ENCODE results near the gene GAS6.
A peak's percentile ranks its signal among the peaks of the same experiment; 100 is the strongest.
"Not testable (repeated sequence)": the region's sequence is repeated elsewhere in the genome, so short reads cannot be mapped to it uniquely, and the experiment has no call there.

GAS6 gene

DNA sequence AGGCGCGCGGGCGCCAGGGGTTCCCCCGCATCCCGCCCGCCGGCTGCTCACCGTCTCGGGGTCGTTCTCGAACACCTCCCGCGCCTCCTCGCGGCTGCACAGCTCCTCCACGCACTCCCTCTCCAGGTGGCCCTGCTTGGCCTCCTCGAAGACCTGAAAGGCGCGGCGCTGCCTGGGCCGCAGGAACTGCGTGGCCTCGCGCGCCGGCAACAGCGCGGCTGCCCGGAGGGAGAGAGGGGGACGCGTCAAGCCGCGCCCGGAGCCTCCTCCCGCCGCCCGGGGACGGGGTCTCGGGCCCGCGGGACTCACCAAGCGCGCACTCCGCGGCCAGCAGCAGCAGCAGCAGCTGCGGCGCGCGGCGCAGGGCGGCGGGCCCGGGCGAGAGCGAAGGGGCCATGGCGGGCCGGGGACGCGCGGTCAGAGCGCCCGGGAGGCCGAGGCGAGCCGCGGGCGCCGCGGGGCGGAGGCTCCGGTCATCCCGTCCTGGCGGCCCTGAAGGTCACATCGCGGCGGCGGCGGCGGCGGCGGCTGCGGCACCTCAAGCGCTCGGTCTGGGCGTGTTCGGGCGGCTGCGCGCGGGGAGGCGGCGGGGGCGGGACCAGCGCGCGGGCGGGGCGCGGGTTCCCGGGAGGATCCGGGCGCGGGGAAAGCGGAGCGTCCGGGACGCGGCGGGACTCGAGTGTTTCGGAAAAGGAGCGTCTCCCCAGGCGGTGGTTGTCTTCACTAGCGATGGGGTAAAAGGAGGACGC lies at the start of gene GAS6:
TSS of gene GAS6 (minus strand) at position 553 of the 749 bp plus-strand sequence. CDS start at position 397, 156 bp downstream.
- peak; percentile 15 for DNase-seq

DNA sequence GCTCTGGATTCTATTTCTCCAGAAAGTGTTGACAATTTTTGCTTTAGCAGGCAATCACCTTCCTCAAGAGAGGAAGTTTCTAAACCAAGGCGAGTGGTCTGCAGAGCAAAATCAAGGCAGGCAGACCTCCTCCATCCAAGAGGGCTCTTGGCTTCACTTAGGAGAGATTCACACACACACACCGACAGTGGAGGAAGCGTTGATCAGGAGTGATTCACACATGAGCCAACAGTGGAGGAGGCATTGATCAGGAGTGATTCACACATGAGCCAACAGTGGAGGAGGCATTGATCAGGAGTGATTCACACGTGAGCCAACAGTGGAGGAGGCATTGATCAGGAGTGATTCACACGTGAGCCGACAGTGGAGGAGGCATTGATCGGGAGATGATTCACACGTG lies 49.5 kb upstream of the GAS6 start:
- DNase-seq = not testable (repeated sequence)

DNA sequence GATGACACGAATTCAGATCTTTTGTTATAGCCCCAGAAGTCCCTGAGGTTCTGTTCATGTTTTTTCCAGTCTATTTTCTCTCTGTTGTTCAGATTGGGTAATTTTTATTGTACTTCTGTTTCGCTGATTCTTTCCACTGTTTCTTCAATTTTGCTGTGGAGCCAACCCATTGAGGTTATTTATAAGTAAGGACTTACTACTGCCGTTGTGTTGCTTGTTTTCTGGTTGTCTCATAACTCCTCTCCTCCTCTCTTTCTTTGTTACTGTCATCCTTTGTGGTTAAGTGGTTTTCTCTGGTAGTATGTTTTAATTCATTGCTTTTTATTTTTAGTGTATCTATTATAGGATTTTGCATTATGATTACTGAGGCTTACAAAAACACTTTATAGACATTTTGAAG lies 48.7 kb upstream of the GAS6 start:
- no peak for DNase-seq

DNA sequence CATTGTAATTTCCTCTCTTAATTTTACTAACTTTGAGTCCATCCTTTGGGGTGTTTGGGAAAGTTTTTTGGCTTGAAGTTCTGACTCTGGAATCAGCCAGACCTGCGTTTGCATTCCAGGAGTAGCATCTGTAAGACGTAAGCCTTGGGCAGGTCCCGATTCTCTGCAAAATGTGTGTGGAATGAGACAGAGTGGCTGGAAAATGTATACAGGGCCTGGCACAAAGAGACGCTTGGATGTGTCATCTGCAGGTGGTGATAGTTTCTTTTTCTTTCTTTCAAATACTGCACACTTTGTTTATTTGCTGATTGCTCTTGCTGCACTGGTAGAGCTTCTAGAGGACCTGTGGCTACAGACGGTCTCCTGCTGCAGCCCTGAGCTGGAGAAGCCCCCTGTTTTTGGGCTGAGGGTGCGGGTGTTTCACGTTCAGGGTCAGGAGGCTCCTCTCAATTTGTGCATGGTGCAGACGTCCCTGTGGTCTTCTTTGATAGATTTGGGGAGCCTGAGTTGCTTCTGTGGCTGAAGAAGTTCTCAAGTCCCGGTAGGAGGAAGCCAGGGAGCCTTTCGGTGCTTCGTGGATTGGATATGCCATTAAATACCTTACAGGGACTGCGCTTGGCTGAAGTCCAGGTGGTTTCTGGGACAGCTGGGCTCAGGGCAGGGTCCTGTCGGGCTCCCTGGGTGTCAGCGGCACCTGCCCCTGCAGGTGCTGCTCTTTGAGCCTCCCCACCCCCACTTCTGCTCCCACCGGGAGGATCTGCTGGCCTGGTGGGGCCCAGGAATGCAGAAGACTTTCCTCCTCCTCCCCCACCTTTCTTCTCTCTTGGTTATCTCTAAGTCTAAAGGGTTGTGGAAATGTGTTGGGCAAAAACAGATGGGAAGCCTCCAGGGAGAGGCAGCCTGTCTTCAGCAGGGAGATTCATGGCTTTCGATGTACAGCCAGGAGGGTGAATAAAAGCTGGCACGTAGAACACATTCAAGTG lies 44.0 kb upstream of the GAS6 start:
- no peak for DNase-seq

DNA sequence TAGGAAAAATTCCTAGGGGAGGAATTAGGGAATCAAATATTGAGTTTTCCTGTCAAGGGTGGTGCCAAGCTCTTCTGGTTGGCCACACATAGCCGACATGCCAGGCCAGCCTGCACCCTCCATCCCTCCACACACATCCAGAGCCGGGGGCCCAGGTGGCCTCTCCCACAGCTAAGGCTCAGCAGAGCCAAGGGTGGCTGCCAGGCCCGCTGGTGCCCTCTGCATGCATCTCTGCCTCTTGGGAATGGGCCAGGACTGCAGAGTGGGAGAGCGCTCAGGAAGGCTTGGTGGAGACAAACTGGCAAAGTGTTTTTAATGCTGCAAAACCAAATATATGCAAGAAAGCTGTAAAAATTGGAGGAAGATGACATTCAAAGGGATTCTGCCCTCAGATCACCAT lies 42.7 kb upstream of the GAS6 start:
- DNase-seq = no peak

DNA sequence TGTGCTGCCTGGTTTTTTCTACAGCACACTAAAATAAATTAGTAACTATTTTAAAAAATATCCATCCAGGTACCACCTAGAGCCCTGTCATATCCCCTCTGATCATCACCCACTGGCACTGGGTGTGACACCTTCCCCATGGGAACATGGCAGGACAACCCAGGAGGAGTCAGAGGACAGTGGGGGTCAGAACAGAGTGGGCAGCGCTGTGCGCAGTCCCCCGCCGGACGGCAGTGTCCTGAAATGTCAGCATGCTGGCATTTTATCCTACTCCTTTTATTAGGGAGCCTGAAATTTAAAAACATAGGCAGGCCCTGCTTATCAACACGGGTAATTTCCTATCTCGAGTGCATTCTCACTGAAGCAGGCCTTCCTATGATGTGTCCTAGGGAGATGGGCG lies 42.1 kb upstream of the GAS6 start:
- no peak for DNase-seq

DNA sequence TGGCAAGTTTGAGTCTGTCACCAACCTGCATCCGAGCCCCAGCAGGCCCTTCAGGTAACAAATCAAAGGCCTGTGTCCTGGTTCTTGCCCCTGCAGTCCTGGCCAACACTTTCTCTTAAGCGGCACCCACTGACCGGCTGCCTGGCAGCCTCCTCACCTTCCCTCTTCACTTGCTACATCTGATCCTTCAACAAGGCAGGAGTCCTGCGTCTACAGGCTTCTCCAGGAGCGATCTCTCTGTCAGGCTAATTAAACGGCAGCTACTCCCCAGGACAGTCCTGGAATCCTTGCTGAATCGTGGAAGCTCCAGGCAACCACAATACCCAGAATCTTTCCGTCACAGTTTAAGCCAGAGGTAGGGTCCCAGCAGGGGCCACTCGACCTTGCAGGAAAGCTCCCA lies 41.1 kb upstream of the GAS6 start:
- DNase-seq = no peak

DNA sequence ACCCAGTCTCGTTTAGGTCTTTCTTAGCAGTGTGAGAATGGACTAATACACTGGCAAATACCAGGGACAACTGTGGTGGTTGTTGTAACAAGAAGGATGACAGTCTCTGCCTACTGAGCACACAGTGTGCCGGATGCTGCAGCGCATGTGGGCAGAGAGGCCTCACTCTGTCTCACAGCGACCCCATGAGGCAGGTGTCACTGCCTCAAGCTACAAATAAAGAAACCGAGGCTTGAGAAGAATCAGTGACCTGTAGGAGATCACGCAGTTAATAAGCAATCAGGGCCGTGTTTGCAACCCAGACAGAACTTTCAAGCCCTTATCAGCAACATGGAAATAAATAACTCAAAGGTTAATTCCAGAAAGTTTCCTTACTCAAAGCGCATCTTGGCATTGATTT lies 40.5 kb upstream of the GAS6 start:
- DNase-seq = peak; percentile 13

DNA sequence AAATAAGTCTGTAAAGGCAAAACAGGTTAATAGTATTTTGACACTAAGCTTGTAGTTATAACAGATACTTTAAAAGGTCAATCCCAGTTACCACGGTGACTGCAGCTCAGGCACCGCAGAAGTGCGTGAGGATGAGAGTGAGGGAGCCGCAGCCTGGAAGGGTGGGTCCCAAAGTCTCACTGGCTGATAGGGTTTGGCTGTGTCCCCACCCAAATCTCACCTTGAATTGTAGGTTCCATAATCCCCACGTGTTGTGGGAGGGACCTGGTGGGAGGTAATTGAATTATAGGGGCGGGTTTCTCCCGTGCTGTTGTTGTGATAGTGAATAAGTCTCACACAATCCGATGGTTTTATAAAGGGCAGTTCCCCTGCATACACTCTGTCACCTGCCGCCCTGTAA lies 40.0 kb upstream of the GAS6 start:
- DNase-seq = no peak

DNA sequence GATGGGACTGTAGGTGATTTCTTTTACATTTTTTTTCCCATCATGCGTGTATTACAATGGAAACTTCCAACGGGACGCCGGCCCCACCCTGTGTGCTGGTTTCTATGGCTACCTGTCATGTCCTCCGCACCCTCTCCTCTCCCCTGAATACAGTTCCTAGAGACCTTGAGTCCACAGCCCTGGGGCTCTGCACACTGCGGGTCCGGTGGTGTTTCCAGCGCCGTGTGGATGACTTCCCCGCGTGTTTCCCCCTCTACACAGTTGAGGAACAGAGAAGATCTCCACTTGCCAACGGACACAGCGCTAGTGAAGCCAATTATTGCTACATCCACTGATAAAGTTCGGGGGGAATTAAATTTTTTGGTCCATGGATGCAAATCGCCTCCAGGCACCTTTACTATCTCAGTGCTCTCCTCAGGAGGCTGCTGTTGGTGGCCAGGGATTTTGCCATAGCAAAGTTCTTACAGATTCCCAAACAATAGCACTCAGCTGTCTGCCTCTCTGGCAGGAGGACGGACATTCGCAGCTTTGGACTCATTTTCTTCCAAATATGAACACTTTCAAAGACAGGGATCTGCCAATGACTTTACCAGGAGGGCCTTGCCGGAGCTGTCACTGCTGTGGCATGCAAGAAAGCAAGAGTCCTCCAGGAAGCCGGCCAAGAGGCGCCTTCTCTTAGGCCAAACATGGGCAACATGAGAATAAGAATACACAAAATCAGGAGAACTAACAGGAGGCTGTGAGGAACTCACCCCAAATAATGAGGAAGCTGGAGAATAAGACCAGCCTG lies 39.3 kb upstream of the GAS6 start:
- no peak for DNase-seq

DNA sequence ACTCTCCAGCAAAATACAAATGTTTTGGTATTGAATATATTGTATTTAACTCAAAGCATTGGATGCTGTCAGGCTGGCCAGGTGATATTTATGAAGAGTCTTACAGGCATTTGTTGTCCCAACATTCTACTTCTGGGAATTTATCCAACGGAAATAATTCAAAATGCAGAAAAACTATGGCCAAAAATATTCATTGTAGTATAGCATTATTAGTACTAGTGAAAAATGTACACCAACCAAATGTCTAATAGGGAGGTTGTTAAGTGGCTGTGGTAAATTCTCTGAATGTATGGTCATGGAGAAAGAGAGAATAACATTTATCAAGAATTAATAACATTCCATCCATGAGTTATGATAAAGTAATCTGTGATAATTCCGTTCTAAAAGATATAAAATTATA lies 38.6 kb upstream of the GAS6 start:
- no peak for DNase-seq

DNA sequence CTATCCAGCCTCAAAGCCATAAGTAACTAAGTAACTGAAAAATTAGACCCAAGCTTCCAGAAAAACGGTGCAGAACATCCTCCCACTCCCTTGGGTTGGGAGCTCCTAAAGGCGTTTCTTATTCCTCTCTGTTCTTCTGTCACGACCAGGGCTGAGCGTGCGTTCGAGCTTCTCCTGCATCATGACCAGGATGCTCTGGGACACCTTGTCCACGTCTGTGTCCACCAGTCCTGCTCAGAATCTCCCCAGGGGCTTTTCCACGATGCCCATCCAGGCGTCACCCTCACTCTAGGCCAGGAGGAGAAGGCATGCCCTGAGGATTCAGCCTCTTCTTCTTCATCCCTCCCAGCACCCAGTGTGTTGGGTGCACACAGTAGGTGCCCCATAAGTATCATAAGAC lies 37.8 kb upstream of the GAS6 start:
- no peak for DNase-seq

DNA sequence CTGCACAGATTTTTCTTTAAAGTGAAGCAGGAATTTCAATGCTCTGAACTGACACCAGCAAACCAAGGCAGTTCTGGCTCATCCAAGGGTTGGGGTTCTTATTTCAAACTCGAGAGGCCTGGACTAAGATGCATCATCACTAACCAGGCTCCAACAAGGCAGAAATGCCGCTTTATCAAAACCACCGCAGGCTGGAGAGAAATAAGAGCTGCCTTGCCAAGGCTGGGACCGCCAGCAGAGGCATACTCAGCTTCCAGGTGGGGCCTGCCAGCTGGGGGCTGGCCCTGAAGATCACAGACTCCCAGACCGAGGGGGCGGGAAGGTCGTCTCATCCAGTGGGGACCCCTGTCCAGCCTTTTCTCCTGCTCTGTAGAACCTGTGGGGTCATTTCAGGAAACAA lies 37.4 kb upstream of the GAS6 start:
- DNase-seq = no peak

DNA sequence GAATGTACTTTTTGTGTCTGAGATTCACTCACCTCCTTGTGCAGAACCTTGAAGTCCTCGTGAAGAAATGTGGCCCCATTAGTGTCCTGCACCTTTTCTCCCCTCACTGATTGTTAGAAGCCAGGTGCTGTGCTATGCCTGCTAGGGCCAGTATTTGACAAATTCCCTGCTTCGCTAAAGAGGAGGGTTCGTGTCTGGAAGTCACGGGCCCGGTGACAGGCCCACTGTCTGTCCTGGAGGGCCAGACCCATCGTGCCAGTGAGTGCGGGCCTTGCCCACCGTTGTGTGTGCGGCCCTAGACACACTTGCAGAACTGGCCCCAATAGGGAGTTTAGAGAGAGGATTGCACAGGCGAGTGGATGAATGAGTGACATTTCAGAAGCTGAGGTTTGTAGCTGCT lies 36.8 kb upstream of the GAS6 start:
- DNase-seq = no peak

DNA sequence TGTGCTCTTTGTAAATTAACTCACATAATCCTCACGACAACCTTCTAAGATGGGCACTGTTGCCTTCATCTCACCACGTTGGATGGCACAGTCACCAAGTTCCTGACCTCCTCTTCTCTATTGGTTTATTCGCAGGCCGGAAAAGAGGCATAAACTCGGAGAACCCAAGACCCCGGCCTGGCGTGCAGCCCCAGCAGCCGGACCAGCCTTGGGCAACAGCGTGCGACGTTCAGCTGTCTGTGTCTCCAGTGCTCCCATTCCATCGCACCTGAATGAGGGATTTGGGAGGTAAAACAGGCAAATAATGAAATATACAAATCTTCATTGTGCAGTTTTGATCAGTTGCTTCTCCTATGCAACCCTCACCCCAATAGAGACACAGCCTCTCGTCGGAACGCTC lies 34.5 kb upstream of the GAS6 start:
- no peak for DNase-seq

DNA sequence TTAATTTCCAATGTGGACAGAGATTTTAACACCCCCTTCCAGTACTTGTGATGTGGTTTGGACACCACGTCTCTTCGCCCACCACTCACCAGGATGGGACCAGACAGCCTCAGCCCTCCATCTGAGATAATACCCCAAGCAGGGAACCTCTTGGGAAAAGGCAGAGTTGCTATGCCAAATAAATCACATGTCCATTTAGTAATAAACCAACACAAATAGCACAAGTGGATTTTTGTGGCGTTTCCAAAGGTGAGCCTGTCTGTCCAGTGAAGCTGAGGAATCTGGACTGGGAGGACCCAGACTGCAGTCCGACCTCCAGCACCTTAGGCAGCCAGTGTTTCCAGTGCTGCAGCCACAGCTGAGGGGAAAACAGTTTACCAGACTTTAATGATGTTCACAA lies 34.1 kb upstream of the GAS6 start:
- no peak for DNase-seq

DNA sequence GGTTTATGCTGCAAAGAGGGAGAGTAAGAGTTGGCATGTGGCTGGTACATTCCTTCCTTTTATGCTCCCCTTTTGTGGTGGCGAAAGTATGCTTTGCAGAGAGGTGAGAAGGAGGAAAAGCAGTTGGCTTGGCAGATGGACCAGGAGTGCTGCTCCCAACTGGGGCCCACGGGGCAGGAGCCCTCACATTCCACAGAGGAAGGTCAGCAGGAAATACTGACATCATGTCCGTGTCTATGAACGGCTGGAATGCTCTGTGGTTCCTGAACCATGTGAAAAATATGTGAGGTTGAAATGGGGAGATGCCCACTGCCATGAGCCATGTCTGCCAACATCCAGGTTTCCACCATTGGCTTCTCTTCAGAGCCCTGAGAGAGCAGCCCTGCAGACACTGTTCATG lies 33.3 kb upstream of the GAS6 start:
- DNase-seq = no peak

DNA sequence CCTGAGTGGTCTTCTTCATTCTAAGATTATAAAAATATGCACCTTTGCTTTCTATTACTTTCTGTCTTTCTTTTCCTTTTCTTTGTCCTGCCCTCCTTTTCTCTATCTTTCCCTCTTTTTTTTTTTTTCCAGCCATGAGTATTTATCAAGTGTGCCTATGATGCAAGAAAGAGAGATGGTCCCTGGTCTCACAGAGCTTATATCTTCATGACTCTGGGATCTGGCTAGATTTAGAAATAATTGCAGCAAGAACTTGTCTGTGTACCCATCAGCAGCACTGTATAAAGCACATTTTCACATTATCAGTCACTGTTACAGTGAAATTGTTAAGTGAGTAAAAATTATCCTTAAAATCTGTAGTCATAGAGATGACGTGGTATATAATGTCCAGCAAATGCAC lies 31.6 kb upstream of the GAS6 start:
- no peak for DNase-seq

DNA sequence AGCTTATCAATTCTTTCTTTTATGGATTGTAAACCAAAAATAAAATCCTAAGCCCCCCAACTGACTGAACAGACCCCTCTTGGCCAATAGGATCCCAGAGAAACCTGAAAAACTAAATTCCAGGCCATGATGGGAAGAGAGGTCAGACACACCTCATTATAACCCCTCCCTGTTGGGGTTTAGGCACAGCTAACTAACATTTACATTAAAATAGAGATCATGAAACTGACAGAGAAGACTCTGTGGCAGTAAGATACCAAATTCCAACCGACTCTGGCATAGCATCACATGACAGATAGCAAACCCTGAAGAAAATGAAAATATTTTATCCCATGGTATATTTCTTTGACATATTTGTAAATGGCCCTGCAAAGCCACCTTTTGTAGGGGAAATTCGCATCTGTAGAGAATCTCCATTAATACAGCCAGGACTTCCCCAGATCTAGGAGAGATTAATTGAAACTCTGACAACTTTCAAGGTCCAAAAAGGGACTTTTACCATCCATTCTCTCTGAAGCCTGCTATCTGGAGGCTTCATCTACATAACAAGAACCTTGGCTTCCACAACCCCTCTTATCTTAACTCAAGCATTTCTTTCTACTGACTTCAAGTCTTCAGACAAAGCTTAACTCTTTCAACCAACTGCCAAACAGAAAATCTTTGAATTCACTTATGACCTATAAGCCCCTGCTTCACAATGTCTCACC lies 27.1 kb upstream of the GAS6 start:
- DNase-seq = no peak

DNA sequence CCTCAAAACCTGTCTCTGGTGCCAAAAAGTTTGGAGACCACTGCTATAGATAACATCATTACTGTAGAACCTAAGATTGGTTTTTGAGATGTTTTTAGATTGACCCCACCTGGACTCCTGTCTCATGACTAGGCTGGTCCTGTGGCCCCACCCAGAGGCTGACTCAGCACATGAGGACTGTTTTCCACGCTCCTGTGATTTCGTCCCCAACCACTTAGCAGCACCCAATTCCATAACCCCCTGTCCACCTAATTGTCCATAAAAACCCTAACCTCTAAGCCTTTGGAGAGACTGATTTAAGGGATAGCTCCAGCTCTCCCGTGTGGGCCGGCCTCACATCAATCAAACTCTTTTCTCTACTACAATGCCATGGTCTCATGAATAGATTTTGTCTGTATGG lies 25.6 kb upstream of the GAS6 start:
- DNase-seq = no peak

DNA sequence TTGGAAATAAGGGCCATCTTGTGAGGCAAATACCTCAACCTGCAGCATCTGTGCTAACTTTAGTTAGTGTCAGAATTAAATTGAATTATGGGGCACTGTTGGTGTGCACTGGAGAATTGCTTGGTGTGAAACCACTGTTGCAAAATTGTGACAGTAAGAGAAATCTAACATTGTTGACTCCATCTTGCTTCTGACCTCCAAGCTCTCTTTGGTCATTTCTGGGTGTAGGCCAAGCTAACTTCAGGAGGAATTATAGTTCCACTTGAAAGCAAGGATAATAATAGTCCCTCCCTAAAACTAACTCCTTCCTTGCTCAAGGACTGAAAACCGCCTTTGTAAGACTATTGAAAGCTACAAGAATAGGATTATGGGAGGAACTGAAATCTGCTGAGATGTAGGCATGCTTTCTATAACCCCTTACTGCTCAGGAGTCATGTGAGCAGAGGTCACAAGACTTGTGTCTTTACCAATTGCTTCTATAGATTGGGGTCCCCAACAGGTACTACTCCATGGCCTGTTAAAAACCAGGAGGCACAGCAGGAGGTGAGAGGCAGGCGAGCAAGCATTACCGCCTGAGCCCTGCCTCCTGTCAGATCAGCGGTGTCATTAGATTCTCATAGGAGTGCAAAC lies 24.9 kb upstream of the GAS6 start:
- no peak for DNase-seq

DNA sequence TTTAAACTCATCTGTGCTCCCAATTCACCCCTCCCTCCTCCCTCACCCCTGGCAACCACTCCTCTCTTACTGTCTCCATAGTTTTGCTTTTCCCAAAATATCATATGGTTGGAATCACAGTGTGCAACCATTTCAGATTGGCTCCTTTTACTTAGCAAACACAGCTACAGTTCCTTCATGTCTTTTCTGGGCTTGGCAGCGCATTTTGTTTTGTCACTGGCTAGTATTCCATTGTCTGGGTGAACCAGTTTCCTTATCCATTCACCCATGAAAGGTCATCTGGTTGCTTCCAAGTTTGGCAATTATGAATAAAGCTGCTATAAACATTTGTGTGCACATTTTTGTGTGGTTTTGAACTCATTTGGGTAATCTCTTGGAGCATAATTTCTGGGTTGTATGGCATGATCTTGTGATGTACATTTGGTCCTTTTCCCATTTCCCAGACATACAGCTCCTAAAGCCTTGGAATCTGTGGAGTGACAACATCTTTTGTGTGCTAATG lies 23.9 kb upstream of the GAS6 start:
- no peak for DNase-seq

Measured in stimulated activated naive CD4-positive, alpha-beta T cell treated with Interleukin-2 at 50 U/mL for 16 hours (primary cell).